NCI-H1092 treated with DMSO at 0.1 percent for 48 hours (cell line): ENCODE results near the gene FBXL13.
"Not testable (repeated sequence)": the region's sequence is repeated elsewhere in the genome, so short reads cannot be mapped to it uniquely, and the experiment has no call there.

Experiments used
- DNase-seq: peaks from one replicate; lab custom pipeline; 2025; lab: John Stamatoyannopoulos, UW

FBXL13 gene

DNA sequence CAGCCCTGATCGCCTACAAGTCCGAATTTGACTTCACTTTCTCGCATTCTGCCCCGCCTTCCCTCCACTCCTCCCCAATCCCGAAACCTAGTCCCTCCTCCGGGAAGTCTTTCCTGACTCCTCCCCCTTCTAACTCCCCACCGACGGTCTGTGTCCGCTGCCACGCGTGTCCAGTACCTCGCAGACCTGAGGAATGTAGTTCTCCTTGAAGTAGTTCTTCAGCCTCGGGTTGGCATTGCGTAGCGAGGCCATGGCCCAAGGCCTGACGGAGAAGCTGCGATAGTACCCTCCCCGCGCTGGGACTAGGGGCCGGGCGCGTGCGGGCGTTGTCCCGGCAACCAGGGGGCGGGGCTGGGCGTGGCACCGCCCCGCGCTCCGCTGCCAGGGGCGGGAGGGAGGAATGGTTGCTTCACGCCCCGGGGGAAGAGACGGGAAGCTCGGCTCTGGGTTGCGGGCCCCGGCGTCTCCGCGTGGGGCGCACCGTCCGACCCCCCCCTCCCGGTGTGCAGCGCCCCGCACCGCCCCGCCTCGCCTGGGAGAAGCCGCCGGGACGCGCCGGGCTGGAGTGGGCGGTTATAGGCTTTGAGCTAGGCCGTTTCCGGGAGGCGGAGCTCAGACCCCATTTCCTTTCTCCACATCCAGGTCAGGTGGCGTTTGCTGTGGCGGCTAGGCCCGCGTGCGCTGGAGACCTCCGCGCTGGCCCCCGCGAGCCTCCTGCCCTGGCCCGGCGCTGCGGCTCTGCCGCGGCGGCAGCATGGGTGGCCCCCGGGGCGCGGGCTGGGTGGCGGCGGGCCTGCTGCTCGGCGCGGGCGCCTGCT is at the start of gene FBXL13, which contains the start of gene ARMC10:
Gene FBXL13, minus strand, starts transcription at position 278 of the 818 bp plus-strand sequence.
Gene ARMC10, plus strand, starts transcription at position 622 of the 818 bp plus-strand sequence. Its CDS starts 133 bp downstream, at position 755.
- peak; percentile 95 for DNase-seq

DNA sequence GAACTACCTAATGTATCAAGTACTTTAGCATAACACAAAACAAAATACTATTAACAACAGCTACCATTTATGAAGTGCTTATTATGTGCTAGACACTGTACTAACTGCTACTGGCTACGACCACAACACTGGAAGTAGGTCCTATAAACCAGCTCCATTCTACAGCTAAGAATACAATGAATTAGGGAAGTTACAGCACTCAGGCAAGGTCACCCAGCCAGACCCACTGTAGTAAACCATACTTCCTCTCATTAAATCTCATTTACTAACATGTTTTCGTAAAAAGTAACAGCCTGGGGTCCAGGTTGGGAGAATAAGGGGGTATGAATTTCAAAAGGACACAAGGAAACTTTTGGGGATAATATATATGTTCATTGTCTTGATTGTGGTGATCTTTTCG is 48.9 kb upstream of the FBXL13 start:
- no peak for DNase-seq

DNA sequence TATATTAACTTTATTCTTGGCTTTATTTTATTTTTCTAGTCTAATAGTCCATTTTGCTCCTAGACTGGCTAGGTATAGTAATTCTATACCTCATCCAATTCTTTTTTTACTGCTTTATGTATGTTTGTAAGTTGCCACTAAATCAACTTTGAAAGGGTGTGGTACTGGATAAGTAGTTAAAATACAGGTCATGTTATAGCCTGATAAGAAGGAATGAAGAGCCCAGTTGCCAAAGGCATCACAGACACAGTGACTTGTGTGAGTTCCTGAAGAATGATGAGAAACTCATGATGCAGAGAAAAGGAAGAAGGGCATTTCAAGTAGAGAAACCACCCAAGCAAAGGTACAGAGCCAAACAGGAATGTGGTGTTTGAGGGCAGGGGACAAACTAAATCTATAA is 47.0 kb upstream of the FBXL13 start:
- DNase-seq = no peak

- no peak for DNase-seq
Observed at GRCh38 chr7:103120362-103120761, 45.8 kb upstream of the FBXL13 start.

- no peak for DNase-seq
Observed at GRCh38 chr7:103119791-103120291, 45.2 kb upstream of the FBXL13 start.

DNA sequence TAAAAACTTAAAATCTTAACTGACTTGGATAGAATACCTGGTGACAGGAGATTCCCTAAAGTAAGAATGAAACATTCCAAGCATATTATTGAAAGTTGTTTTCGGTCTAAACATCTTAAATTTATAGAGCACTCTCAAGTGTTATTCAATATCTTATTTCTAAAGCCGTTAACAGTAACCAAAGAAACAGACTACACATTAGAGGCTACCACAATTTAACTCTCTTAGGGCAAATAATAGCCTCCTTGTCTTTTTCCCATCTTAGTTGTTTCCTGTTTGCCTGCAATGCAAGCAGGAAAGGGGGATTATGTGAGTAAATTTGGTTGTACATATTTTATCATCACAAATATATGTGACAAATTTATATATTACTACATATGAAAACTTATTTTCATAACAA is 42.9 kb upstream of the FBXL13 start:
- no peak for DNase-seq

DNA sequence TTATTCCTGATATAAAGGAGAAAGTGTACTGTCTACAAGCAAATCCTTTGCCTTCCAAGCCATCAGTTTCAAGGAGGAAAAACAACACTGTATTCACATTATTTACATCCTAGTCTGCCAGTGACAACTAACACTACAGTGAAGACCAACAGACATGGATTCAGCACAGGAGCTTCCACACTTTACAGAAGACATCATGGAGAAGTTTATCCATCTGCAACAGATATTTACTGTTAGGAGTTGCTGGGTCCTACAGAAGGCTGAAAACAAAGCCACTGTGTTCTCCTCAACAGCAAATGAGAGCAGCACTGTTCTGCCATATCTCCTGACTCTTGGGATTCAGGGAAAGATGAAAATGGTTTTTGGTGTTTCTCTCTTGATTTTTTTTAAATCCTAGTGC is 42.4 kb upstream of the FBXL13 start:
- no peak for DNase-seq

- no peak for DNase-seq
Observed at GRCh38 chr7:103116511-103116910, 41.9 kb upstream of the FBXL13 start.

DNA sequence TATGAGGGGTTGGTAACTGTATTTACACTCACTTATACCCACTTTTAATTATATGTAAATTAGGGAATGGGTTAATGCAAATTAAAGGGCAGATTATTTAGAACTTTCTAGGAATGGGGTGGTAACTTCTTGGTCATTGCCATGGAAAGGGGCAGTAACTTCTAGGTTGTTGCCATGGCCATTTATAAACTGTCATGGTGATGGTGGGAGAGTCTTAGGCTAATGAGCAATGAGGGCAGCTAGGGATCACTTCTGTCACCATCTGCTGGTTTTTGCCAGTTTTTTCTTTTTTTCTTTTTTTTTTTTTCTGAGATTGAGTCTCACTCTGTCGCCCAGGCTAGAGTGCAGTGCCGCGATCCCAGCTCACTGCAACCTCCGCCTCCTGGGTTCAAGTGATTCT is 41.2 kb upstream of the FBXL13 start:
- DNase-seq = no peak

- DNase-seq = no peak
Observed at GRCh38 chr7:103114576-103115008, 40.0 kb upstream of the FBXL13 start.

GRCh38 chr7:103113164-103113563 is 38.6 kb upstream of the FBXL13 start:
- DNase-seq = no peak

DNA sequence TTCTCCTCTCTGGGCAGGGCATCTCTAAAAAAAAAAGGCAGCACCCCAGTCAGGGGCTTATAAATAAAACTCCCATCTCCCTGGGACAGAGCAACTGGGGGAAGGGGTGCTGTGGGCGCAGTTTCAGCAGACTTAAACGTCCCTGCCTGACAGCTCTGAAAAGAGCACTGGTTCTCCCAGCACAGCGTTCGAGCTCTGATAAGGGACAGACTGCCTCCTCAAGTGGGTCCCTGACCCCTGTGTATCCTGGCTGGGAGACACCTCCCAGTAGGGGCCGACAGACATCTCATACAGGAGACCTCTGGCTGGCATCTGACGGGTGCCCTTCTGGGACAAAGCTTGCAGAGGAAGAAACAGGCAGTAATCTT is 32.1 kb upstream of the FBXL13 start:
- not testable (repeated sequence) for DNase-seq

GRCh38 chr7:103106005-103106702 is 31.6 kb upstream of the FBXL13 start:
- DNase-seq = no peak

DNA sequence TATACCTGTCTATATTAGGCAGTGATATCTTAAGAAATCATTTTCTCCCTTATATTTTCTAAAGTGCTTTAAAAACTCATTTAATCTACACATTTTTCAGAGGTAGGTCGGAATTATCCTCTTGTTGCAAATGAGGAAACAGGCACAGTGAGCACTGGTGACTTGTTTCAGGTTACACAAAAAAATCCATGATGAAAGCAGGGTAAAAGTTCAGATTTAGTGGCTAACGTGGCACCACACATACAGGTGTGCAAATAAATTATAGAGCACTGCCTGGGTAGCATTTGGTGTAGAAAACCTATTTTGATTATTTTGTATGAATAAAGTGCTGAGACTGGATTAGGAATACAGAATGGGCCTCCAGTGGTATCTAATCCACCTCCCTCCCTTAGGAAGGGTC is 26.9 kb upstream of the FBXL13 start:
- DNase-seq = no peak

DNA sequence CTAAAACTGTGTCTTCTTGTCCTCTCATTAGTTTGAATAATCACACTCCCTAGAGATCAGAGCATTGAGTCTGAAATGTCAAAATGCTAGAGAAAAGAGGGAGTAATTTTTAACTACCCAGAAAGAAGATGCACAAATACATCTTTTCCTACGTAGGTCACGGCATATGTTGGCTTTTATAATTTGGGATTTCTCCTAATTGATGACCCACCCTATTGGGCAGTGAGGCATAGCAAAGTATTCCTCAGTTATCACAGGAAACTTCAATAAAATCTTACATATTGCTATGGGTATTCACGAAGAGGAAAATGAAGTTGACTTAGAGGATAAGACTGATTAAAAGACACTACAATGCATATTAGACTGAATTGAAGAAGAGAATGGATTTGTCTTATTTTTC is 25.8 kb upstream of the FBXL13 start:
- no peak for DNase-seq

GRCh38 chr7:103097041-103097440 is 22.4 kb upstream of the FBXL13 start:
- DNase-seq = no peak

DNA sequence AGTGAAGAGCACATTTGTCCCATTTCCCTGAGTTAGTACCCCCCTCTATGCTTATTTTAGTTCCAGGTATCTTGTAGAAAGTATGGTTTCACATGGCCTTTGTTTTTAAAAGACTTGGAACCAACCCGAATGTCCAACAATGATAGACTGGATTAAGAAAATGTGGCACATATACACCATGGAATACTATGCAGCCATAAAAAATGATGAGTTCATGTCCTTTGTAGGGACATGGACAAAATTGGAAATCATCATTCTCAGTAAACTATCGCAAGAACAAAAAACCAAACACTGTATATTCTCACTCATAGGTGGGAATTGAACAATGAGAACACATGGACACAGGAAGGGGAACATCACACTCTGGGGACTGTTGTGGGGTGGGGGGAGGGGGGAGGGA is 21.0 kb upstream of the FBXL13 start:
- DNase-seq = not testable (repeated sequence)

DNA sequence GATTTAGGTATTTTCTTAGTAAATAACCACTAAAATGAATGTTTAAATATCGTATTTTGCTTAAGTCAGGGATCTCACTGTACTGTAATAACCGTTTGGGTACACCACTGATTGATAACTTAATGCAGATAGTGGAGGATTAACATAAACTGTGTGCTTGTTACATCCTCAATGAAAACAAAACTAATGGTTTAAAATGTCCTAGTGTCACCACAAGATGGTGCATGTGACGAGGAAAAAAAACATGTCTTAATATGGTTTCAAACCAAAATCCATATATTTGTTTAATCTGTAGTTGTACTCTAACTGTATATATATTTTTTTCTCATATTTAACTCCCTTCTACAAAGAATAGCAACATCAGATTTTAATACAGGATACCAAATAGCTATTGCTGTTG is 19.5 kb upstream of the FBXL13 start:
- DNase-seq = no peak

- DNase-seq = no peak
Observed at GRCh38 chr7:103093429-103093828, 18.8 kb upstream of the FBXL13 start.

DNA sequence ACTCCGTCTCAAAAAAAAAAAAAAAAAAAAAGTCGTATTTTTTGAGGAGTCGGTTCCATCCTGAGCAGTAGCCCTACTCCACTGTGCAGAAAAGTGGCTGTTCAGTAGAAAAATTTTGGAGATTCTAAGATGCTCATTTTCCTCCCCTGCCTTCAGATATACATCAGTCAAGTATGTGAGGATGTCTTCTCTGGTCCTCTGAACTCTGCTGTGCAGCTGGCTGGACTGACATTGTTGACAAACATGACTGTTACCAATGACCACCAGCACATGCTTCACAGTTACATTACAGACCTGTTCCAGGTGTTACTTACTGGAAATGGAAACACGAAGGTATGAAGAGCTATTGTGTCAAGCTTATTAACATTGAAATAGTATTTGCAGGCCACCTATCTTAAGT is 17.7 kb upstream of the FBXL13 start:
- not testable (repeated sequence) for DNase-seq

GRCh38 chr7:103083210-103083609 is 8.6 kb upstream of the FBXL13 start:
- no peak for DNase-seq

- no peak for DNase-seq
Observed at GRCh38 chr7:103082497-103082896, 7.9 kb upstream of the FBXL13 start.

DNA sequence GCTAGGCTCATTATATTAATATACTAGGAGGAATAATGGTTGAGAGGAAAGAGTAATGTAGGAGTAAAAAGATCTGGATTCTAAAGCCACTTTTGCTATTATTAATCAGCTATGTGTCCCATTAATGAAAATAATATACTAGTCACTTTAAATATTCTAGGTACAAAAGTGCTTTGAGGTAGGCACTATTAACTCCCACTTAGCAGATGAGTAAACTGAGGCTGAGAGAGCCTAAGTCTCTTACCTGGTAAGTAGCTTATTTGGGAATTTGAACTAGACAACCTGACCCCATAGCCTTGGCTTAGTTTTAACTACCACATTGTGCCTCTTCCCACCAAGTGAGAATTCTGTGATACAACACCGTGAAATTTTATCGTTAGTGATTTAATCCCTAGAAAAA is 6.3 kb upstream of the FBXL13 start:
- no peak for DNase-seq
